GM12878 (cell line): ENCODE measurements around the gene ADISSP. TPM values are rescaled to one million over a fixed set of nuclear protein-coding genes. Genes with fewer than 3 reads are reported as not detected.

ENCODE experiments used
- ATAC-seq: fragments of 200-7000 bp; cut with Tn5 transposase; 3 replicates; pipeline ENCODE4 v1.9.1; 2020; ENCODE audit warnings: mild to moderate bottlenecking, moderate library complexity
- BruUV-seq: library from RNA; stranded (reverse); fragments of 400-500 nt; replicated peaks from 2 replicates; lab custom pipeline; 2021; lab: Mats Ljungman, UMichigan
- CTCF ChIA-PET: fragments of 300-600 bp; sonication (Branson Sonifier 250); formaldehyde crosslinking; extraction: SDS; loops from one replicate; lab custom pipeline; 2021; ENCODE audit warnings: inconsistent platforms; lab: Yijun Ruan, JAX
- POLR2A ChIA-PET: fragments of 350-600 bp; formaldehyde crosslinking; extraction: SDS; loops from one replicate; lab custom pipeline; 2021; ENCODE audit warnings: inconsistent platforms; lab: Charles Lee
- RAD21 ChIA-PET: fragments of 300-600 bp; sonication (Branson Sonifier 250); formaldehyde crosslinking; loops from one replicate; lab custom pipeline; 2023; ENCODE audit warnings: antibody characterized with exemption; ENCODE audit not compliant: unreplicated experiment; lab: Charles Lee
- SMC1A ChIA-PET: fragments of 300-600 bp; sonication (Branson Sonifier 250); formaldehyde crosslinking; loops from one replicate; lab custom pipeline; 2023; ENCODE audit not compliant: unreplicated experiment, uncharacterized antibody; lab: Charles Lee
- DNase-seq: peaks from one replicate; pipeline ENCODE4 v3.0.0-alpha.2; 2011; ENCODE audit warnings: low read depth, low spot score
- FAIRE-seq: peaks from 3 replicates; lab custom pipeline; 2011; peaks lifted over from hg19 to GRCh38; lab: Jason Lieb, UNC
- H2AFZ ChIP-seq: 2 replicates; pipeline ENCODE4 v1.6.0; 2011; ENCODE audit warnings: low read depth, low read length, control low read depth; ENCODE audit not compliant: control insufficient read depth
- H3K27ac ChIP-seq: 2 replicates; pipeline ENCODE4 v1.5.1; 2011; ENCODE audit warnings: control low read depth; ENCODE audit not compliant: control insufficient read depth, insufficient read depth
- H3K27me3 ChIP-seq, 2 experiments: replicated peaks in 1 of 2; 2 replicates each; pipeline versions ENCODE4 v1.6.0 to v1.6.1; 2011; ENCODE audit warnings: low read length in 1 of 2; ENCODE audit not compliant: control insufficient read depth in 2 of 2, insufficient read depth in 2 of 2
- H3K36me3 ChIP-seq, 2 experiments: 2 replicates each; pipeline ENCODE4 v1.5.1; 2011; ENCODE audit warnings: low read length in 1 of 2; ENCODE audit not compliant: control insufficient read depth in 2 of 2, insufficient read depth in 2 of 2
- H3K4me1 ChIP-seq: 2 replicates; pipeline ENCODE4 v1.6.1; 2011; ENCODE audit warnings: mild to moderate bottlenecking, low read length, moderate library complexity, mixed read lengths; ENCODE audit not compliant: control insufficient read depth, insufficient read depth
- H3K4me2 ChIP-seq: 2 replicates; pipeline ENCODE4 v1.6.0; 2011; ENCODE audit warnings: control low read depth; ENCODE audit not compliant: control insufficient read depth, insufficient read depth
- H3K4me3 ChIP-seq: fragments of 200-600 bp; sonication (generic); 2 replicates; pipeline ENCODE4 v1.5.1; 2016
- H3K79me2 ChIP-seq: 2 replicates; pipeline ENCODE4 v1.6.0; 2011; ENCODE audit warnings: low read length; ENCODE audit not compliant: control insufficient read depth, insufficient read depth
- H3K9ac ChIP-seq: 2 replicates; pipeline ENCODE4 v1.8.0; 2011; ENCODE audit warnings: low read length, control low read depth, mixed read lengths; ENCODE audit not compliant: control insufficient read depth, insufficient read depth
- H3K9me3 ChIP-seq: replicated peaks from 3 replicates; pipeline ENCODE4 v1.5.1; 2011; ENCODE audit warnings: mild to moderate bottlenecking, low read length; ENCODE audit not compliant: control insufficient read depth, insufficient read depth
- H4K20me1 ChIP-seq: 2 replicates; pipeline ENCODE4 v1.6.0; 2011; ENCODE audit not compliant: control insufficient read depth, insufficient read depth
- BCL11A ChIP-seq: IDR thresholded peaks from 2 replicates; pipeline ENCODE4 v1.6.1; 2011; ENCODE audit warnings: low read depth, low read length
- BHLHE40 ChIP-seq, 2 experiments: fragments of 450-650 bp in 1 of 2; IDR thresholded peaks; 2 replicates each; pipeline ENCODE4 v1.6.1; 2011 to 2017; ENCODE audit warnings: low read depth in 2 of 2, borderline replicate concordance in 1 of 2, improper control_type of control experiment in 1 of 2, low read length in 1 of 2, mild to moderate bottlenecking in 1 of 2
- BRCA1 ChIP-seq: IDR thresholded peaks from 2 replicates; pipeline ENCODE4 v1.6.1; 2011; ENCODE audit warnings: low read depth, low read length, improper control_type of control experiment
- CEBPB ChIP-seq, 2 experiments: fragments of 150-350 bp in 1 of 2; IDR thresholded peaks; 2 replicates each; pipeline ENCODE4 v1.6.1; 2012 to 2014; ENCODE audit warnings: low read depth in 2 of 2, low read length in 2 of 2, borderline replicate concordance in 1 of 2, inconsistent platforms in 1 of 2
- CREM ChIP-seq: IDR thresholded peaks from 2 replicates; pipeline ENCODE4 v1.6.1; 2014; ENCODE audit warnings: antibody characterized with exemption, low read depth
- FOXK2 ChIP-seq: fragments of 450-650 bp; IDR thresholded peaks from 2 replicates; pipeline ENCODE4 v1.6.1; 2017; ENCODE audit warnings: mild to moderate bottlenecking, moderate library complexity
- KDM1A ChIP-seq: fragments of 200-600 bp; sonication (generic); IDR thresholded peaks from 2 replicates; pipeline ENCODE4 v1.6.1; 2016; ENCODE audit warnings: borderline replicate concordance
- PML ChIP-seq: IDR thresholded peaks from 2 replicates; pipeline ENCODE4 v1.6.1; 2012; ENCODE audit warnings: low read length, inconsistent platforms
- SRF ChIP-seq, 2 experiments: IDR thresholded peaks; 2 replicates each; pipeline ENCODE4 v1.6.1; 2011; ENCODE audit warnings: low read depth in 2 of 2, low read length in 2 of 2, mild to moderate bottlenecking in 1 of 2, moderate library complexity in 1 of 2
- SUPT20H ChIP-seq: IDR thresholded peaks from 2 replicates; pipeline ENCODE4 v1.6.1; 2011; ENCODE audit warnings: low read depth, mild to moderate bottlenecking, low read length, moderate library complexity, borderline replicate concordance; ENCODE audit not compliant: control insufficient read depth
- WGBS: methylation state at CpG from one replicate; pipeline ENCODE4 v1.1.6; 2016; ENCODE audit warnings: low lambda C conversion rate; ENCODE audit not compliant: insufficient replicate concordance, insufficient coverage; ENCODE audit errors: missing lambda C conversion rate; 5-methylcytosine and 5-hydroxymethylcytosine counted together
- in situ Hi-C: fragments of 300-500 bp; cut with MboI; formaldehyde crosslinking; loops from 9 replicates; pipeline ENCODE4 v1.14.3; 2018; ENCODE audit warnings: mixed read lengths
- intact Hi-C: fragments of 100-400 bp; cut with micrococcal nuclease; formaldehyde crosslinking; loops from one replicate; pipeline ENCODE4 v1.14.2; 2022; ENCODE audit not compliant: unreplicated experiment
- polyA plus RNA-seq, 11 experiments: library from polyadenylated mRNA; depleted of rRNA in 4 of 11; unstranded in 6 of 11; stranded (reverse) in 5 of 11; fragments of >200 nt; fragmentation: Nextera tagmentation in 4 of 11; fragmentation: Illumina TruSeq in 1 of 11; extraction: Ambion mirVana in 4 of 11; extraction: Trizol in 1 of 11; gene quantifications; 1 replicate in 1 of 11; 2 replicates in 10 of 11; pipeline versions ENCODE4 v1.2.1 to v1.2.3, GENCODE V29; 2011 to 2016; ENCODE audit warnings: inconsistent platforms in 2 of 11, missing spikeins in 2 of 11, low read depth in 1 of 11
- total RNA-seq, 4 experiments: library from RNA; depleted of rRNA in 3 of 4; stranded (reverse); fragments of >200 nt in 3 of 4; fragmentation: Illumina TruSeq in 1 of 4; extraction: Trizol in 1 of 4; gene quantifications; 2 replicates each; pipeline versions ENCODE4 v1.2.1 to v1.2.3, GENCODE V29; 2013 to 2021
- TF ChIP-seq, protein P1 (sequence below): fragments of 450-650 bp; formaldehyde crosslinking; IDR thresholded peaks from 2 replicates; pipeline ENCODE4 v1.5.0; 2022; ENCODE audit warnings: mild to moderate bottlenecking, missing genetic modification characterization

ADISSP gene
- total and polyA plus RNA-seq, 10 of the 15 experiments (the other 5 are each of a cell fraction or from before 2014, with no cell fraction given) = 0.80 to 96.3 (median 38.6) TPM

- no peak for TF ChIP-seq CREM
- TF ChIP-seq, all 136 proteins: peak for 0
- FAIRE-seq (no peak), ATAC-seq (no peak), DNase-seq (no peak)
- CTCF ChIA-PET = interaction anchor here (1.6 to 3.3 kb wide), 2 partner anchors 9 to 96 kb away, joined by 4 to 29 read pairs; partner anchors contain the start of gene ADISSP
- in situ Hi-C loops = no loop called here
- no peaks in the 10 kb centered on the region for H3K79me2 ChIP-seq
- no peak overlapping the region for H3K9ac ChIP-seq
- POLR2A ChIA-PET = no interaction called here
- H3K27me3 ChIP-seq = no peaks in the 10 kb centered on the region
- no peak overlapping the region for H3K4me3 ChIP-seq
- H3K27ac ChIP-seq = no peak overlapping the region
- no peak overlapping the region for H2AFZ ChIP-seq
- H3K4me1 ChIP-seq = peaks cover 5% of the 10 kb centered on the region; the same call in 1 of the 2 replicates
- RAD21 ChIA-PET = no interaction called here
- BruUV-seq = no TSS peak
- peaks cover 0 to 2% of the 10 kb centered on the region in 2 experiments; a peak in 1 of 4 replicates for H3K36me3 ChIP-seq
- intact Hi-C loops = no loop called here
- SMC1A ChIA-PET = interaction anchor here (2.0 kb wide), 1 partner anchor 11 kb away, joined by 6 read pairs; no protein-coding TSS in a partner anchor
- H3K4me2 ChIP-seq = no peak overlapping the region
- H4K20me1 ChIP-seq = no peaks in the 10 kb centered on the region
- WGBS = 77% methylated on average over 11 of the region's 11 CpGs
- no peaks in the 10 kb centered on the region for H3K9me3 ChIP-seq
These were observed 9.0 kb downstream of the ADISSP start for GRCh38 chr20:3758566-3758965.

DNA sequence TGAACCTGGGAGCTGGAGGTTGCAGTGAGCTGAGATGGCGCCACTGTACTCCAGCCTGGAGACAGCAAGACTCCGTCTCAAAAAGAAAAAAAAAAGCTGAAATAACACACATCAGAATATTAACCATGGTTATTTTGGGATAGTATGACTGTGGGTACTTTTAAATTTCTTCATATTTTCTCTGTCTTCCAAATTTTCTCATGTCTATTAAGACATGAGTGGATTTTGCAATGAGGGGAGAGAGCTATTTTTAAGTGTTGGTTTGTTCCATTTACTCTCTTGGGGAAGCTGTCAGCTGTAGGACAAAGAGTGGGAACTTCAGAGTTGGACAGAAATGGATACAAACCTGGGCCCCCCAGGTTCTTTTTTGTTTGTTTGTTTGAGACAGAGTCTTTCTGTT is 10.3 kb downstream of the ADISSP start:
- intact Hi-C loops (no loop called here), in situ Hi-C loops (no loop called here)
- ChIA-PET SMC1A (interaction anchor here (0.6 to 2.0 kb wide), 2 partner anchors 9 to 18 kb away, joined by 4 to 6 read pairs; no protein-coding TSS in a partner anchor), RAD21 (interaction anchor here (0.6 to 1.2 kb wide), 2 partner anchors 11 to 265 kb away, joined by 3 to 7 read pairs; partner anchors contain the start of gene ADISSP), POLR2A (interaction anchor here (1.0 kb wide), 1 partner anchor 21 kb away, joined by 3 read pairs; no protein-coding TSS in a partner anchor), CTCF (interaction anchor here (0.5 to 3.3 kb wide), 10 partner anchors 10 to 1013 kb away, joined by 3 to 29 read pairs (median 4); partner anchors contain the start of genes ADISSP and SPEF1)
- Histone ChIP-seq H2AFZ (no peak overlapping the region), H3K79me2 (no peaks in the 10 kb centered on the region), H3K4me3 (no peak overlapping the region), H3K36me3 (peaks cover 0 to 2% of the 10 kb centered on the region in 2 experiments; a peak in 1 of 4 replicates), H3K4me2 (no peak overlapping the region), H3K27ac (no peak overlapping the region), H3K9ac (no peak overlapping the region), H4K20me1 (no peaks in the 10 kb centered on the region), H3K9me3 (no peaks in the 10 kb centered on the region), H3K27me3 (no peaks in the 10 kb centered on the region), H3K4me1 (peaks cover 5% of the 10 kb centered on the region; the same call in 1 of the 2 replicates)
- no peak for DNase-seq
- no peak for FAIRE-seq
- BruUV-seq = no TSS peak
- 85% methylated on average over 2 of the region's 2 CpGs for WGBS
- ATAC-seq = no peak
- TF ChIP-seq SRF (IDR thresholded peaks at IDR 0.05; ENCODE audit: low read depth in 2 of 2, low read length in 2 of 2) = no peak
- no peak for TF ChIP-seq BCL11A
- TF ChIP-seq SUPT20H = no peak
- no peak for TF ChIP-seq CEBPB (IDR thresholded peaks at IDR 0.05; ENCODE audit: borderline replicate concordance in 1 of 2, low read depth in 2 of 2, low read length in 2 of 2)
- TF ChIP-seq BRCA1 = no peak
- TF ChIP-seq FOXK2 = no peak
- TF ChIP-seq, protein P1, sequence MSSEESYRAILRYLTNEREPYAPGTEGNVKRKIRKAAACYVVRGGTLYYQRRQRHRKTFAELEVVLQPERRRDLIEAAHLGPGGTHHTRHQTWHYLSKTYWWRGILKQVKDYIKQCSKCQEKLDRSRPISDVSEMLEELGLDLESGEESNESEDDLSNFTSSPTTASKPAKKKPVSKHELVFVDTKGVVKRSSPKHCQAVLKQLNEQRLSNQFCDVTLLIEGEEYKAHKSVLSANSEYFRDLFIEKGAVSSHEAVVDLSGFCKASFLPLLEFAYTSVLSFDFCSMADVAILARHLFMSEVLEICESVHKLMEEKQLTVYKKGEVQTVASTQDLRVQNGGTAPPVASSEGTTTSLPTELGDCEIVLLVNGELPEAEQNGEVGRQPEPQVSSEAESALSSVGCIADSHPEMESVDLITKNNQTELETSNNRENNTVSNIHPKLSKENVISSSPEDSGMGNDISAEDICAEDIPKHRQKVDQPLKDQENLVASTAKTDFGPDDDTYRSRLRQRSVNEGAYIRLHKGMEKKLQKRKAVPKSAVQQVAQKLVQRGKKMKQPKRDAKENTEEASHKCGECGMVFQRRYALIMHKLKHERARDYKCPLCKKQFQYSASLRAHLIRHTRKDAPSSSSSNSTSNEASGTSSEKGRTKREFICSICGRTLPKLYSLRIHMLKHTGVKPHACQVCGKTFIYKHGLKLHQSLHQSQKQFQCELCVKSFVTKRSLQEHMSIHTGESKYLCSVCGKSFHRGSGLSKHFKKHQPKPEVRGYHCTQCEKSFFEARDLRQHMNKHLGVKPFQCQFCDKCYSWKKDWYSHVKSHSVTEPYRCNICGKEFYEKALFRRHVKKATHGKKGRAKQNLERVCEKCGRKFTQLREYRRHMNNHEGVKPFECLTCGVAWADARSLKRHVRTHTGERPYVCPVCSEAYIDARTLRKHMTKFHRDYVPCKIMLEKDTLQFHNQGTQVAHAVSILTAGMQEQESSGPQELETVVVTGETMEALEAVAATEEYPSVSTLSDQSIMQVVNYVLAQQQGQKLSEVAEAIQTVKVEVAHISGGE (CRISPR knock-in tag) = no peak
- no peak for TF ChIP-seq KDM1A
- no peak for TF ChIP-seq PML
- no peak for TF ChIP-seq BHLHE40 (IDR thresholded peaks at IDR 0.05; ENCODE audit: borderline replicate concordance in 1 of 2, low read depth in 2 of 2, low read length in 1 of 2)
